ENCODE results near the gene PTPRK.

DNA sequence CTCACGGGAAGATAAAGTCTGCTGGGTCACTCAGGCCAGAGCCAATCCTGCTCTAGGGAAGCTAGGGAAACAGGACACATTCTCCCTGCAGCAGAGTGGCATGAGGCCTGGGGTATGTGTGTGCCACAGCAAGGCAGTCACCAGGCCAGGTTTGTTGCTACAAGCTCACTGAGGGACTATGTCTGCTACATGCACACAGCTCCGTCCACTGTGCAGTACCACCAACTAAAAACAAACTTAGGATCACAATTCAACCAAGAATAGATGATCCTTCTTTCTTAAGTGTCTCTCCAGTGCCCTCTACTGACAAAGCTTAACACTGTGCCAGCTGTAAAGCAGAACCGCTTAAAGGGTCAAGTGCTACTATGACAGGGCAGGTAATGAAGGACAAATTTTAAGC is 192.5 kb downstream of the PTPRK start:
- no peak for TF ChIP-seq CTCF (IDR thresholded peaks at IDR 0.05)
- TF ChIP-seq POLR2A (IDR thresholded peaks at IDR 0.05): no peak
